Measurements from ENCODE around the gene LIPN.

LIPN gene

GRCh38 chr10:88804083-88804812 is 44.4 kb downstream of the LIPN start:
- no peak overlapping the region for H3K4me3 ChIP-seq (ENCODE audit: low read depth in 1 of 2, low read length in 2 of 2)
- H3K9me3 ChIP-seq (ENCODE audit: low read length): no peaks in the 10 kb centered on the region
- no peaks in the 10 kb centered on the region for H3K4me1 ChIP-seq (ENCODE audit: insufficient read depth, low read length)
- no peaks in the 10 kb centered on the region for H3K36me3 ChIP-seq (ENCODE audit: insufficient read depth, low read length)
- no peak overlapping the region for H3K27ac ChIP-seq (ENCODE audit: low read depth, low read length)
- H3K27me3 ChIP-seq (ENCODE audit: control insufficient read depth in 1 of 2, insufficient read depth in 2 of 2, low read length in 2 of 2): no peaks in the 10 kb centered on the region
- H3K9ac ChIP-seq (ENCODE audit: low read length): no peak overlapping the region

GRCh38 chr10:88805361-88805760 is 45.5 kb downstream of the LIPN start:
- H3K4me3 ChIP-seq (ENCODE audit: low read depth in 1 of 2, low read length in 2 of 2): no peak overlapping the region
- no peaks in the 10 kb centered on the region for H3K36me3 ChIP-seq (ENCODE audit: insufficient read depth, low read length)
- no peaks in the 10 kb centered on the region for H3K27me3 ChIP-seq (ENCODE audit: control insufficient read depth in 1 of 2, insufficient read depth in 2 of 2, low read length in 2 of 2)
- H3K9me3 ChIP-seq (ENCODE audit: low read length): no peaks in the 10 kb centered on the region
- H3K27ac ChIP-seq (ENCODE audit: low read depth, low read length): no peak overlapping the region
- no peak overlapping the region for H3K9ac ChIP-seq (ENCODE audit: low read length)
- no peaks in the 10 kb centered on the region for H3K4me1 ChIP-seq (ENCODE audit: insufficient read depth, low read length)

GRCh38 chr10:88805924-88806323 is 46.1 kb downstream of the LIPN start:
- no peaks in the 10 kb centered on the region for H3K27me3 ChIP-seq (ENCODE audit: control insufficient read depth in 1 of 2, insufficient read depth in 2 of 2, low read length in 2 of 2)
- H3K9me3 ChIP-seq (ENCODE audit: low read length): no peaks in the 10 kb centered on the region
- no peaks in the 10 kb centered on the region for H3K36me3 ChIP-seq (ENCODE audit: insufficient read depth, low read length)
- no peak overlapping the region for H3K4me3 ChIP-seq (ENCODE audit: low read depth in 1 of 2, low read length in 2 of 2)
- no peaks in the 10 kb centered on the region for H3K4me1 ChIP-seq (ENCODE audit: insufficient read depth, low read length)
- H3K27ac ChIP-seq (ENCODE audit: low read depth, low read length): no peak overlapping the region
- no peak overlapping the region for H3K9ac ChIP-seq (ENCODE audit: low read length)

GRCh38 chr10:88809621-88810020 is 49.8 kb downstream of the LIPN start:
- H3K4me1 ChIP-seq (ENCODE audit: insufficient read depth, low read length): no peaks in the 10 kb centered on the region
- no peak overlapping the region for H3K4me3 ChIP-seq (ENCODE audit: low read depth in 1 of 2, low read length in 2 of 2)
- no peaks in the 10 kb centered on the region for H3K36me3 ChIP-seq (ENCODE audit: insufficient read depth, low read length)
- H3K27me3 ChIP-seq (ENCODE audit: control insufficient read depth in 1 of 2, insufficient read depth in 2 of 2, low read length in 2 of 2): no peaks in the 10 kb centered on the region
- H3K9me3 ChIP-seq (ENCODE audit: low read length): no peaks in the 10 kb centered on the region
- H3K9ac ChIP-seq (ENCODE audit: low read length): no peak overlapping the region
- no peak overlapping the region for H3K27ac ChIP-seq (ENCODE audit: low read depth, low read length)

- Histone ChIP-seq H3K36me3 (ENCODE audit: insufficient read depth, low read length) (no peaks in the 10 kb centered on the region), H3K9me3 (ENCODE audit: low read length) (no peaks in the 10 kb centered on the region), H3K4me3 (ENCODE audit: low read depth in 1 of 2, low read length in 2 of 2) (no peak overlapping the region)
Observed at GRCh38 chr10:88810196-88810961, 50.6 kb downstream of the LIPN start.

GRCh38 chr10:88813200-88813599 is 53.4 kb downstream of the LIPN start:
- H3K27ac ChIP-seq (ENCODE audit: low read depth, low read length): no peak overlapping the region
- no peaks in the 10 kb centered on the region for H3K36me3 ChIP-seq (ENCODE audit: insufficient read depth, low read length)
- no peak overlapping the region for H3K9ac ChIP-seq (ENCODE audit: low read length)
- H3K9me3 ChIP-seq (ENCODE audit: low read length): no peaks in the 10 kb centered on the region
- no peak overlapping the region for H3K4me3 ChIP-seq (ENCODE audit: low read depth in 1 of 2, low read length in 2 of 2)
- no peaks in the 10 kb centered on the region for H3K4me1 ChIP-seq (ENCODE audit: insufficient read depth, low read length)
- no peaks in the 10 kb centered on the region for H3K27me3 ChIP-seq (ENCODE audit: control insufficient read depth in 1 of 2, insufficient read depth in 2 of 2, low read length in 2 of 2)

More at GRCh38 chr10:88810196-88810961, 50.6 kb downstream of the LIPN start:
- H3K9ac ChIP-seq (ENCODE audit: low read length): no peak overlapping the region
- no peak overlapping the region for H3K27ac ChIP-seq (ENCODE audit: low read depth, low read length)
- no peaks in the 10 kb centered on the region for H3K4me1 ChIP-seq (ENCODE audit: insufficient read depth, low read length)
- no peaks in the 10 kb centered on the region for H3K27me3 ChIP-seq (ENCODE audit: control insufficient read depth in 1 of 2, insufficient read depth in 2 of 2, low read length in 2 of 2)

GRCh38 chr10:88819290-88819689 is 59.5 kb downstream of the LIPN start:
- no peak overlapping the region for H3K9ac ChIP-seq (ENCODE audit: low read length)
- no peaks in the 10 kb centered on the region for H3K27me3 ChIP-seq (ENCODE audit: control insufficient read depth in 1 of 2, insufficient read depth in 2 of 2, low read length in 2 of 2)
- no peak overlapping the region for H3K4me3 ChIP-seq (ENCODE audit: low read depth in 1 of 2, low read length in 2 of 2)
- no peaks in the 10 kb centered on the region for H3K36me3 ChIP-seq (ENCODE audit: insufficient read depth, low read length)
- peaks cover 9% of the 10 kb centered on the region for H3K4me1 ChIP-seq (ENCODE audit: insufficient read depth, low read length)
- no peaks in the 10 kb centered on the region for H3K9me3 ChIP-seq (ENCODE audit: low read length)
- no peak overlapping the region for H3K27ac ChIP-seq (ENCODE audit: low read depth, low read length)

GRCh38 chr10:88820748-88821401 is 61.1 kb downstream of the LIPN start:
- Histone ChIP-seq H3K36me3 (ENCODE audit: insufficient read depth, low read length) (no peaks in the 10 kb centered on the region), H3K27me3 (ENCODE audit: control insufficient read depth in 1 of 2, insufficient read depth in 2 of 2, low read length in 2 of 2) (no peaks in the 10 kb centered on the region), H3K9me3 (ENCODE audit: low read length) (no peaks in the 10 kb centered on the region), H3K9ac (ENCODE audit: low read length) (no peak overlapping the region), H3K4me1 (ENCODE audit: insufficient read depth, low read length) (peaks cover 9% of the 10 kb centered on the region), H3K27ac (ENCODE audit: low read depth, low read length) (no peak overlapping the region), H3K4me3 (ENCODE audit: low read depth in 1 of 2, low read length in 2 of 2) (no peak overlapping the region)

- H3K27me3 ChIP-seq (ENCODE audit: control insufficient read depth in 1 of 2, insufficient read depth in 2 of 2, low read length in 2 of 2): no peaks in the 10 kb centered on the region
- H3K36me3 ChIP-seq (ENCODE audit: insufficient read depth, low read length): no peaks in the 10 kb centered on the region
- H3K9me3 ChIP-seq (ENCODE audit: low read length): no peaks in the 10 kb centered on the region
- no peak overlapping the region for H3K4me3 ChIP-seq (ENCODE audit: low read depth in 1 of 2, low read length in 2 of 2)
- no peak overlapping the region for H3K9ac ChIP-seq (ENCODE audit: low read length)
- H3K4me1 ChIP-seq (ENCODE audit: insufficient read depth, low read length): peaks cover 2% of the 10 kb centered on the region
- H3K27ac ChIP-seq (ENCODE audit: low read depth, low read length): no peak overlapping the region
Observed at GRCh38 chr10:88826388-88826787, 66.6 kb downstream of the LIPN start.

GRCh38 chr10:88827671-88828070 is 67.9 kb downstream of the LIPN start:
- Histone ChIP-seq H3K4me3 (ENCODE audit: low read depth in 1 of 2, low read length in 2 of 2) (no peak overlapping the region), H3K36me3 (ENCODE audit: insufficient read depth, low read length) (no peaks in the 10 kb centered on the region), H3K4me1 (ENCODE audit: insufficient read depth, low read length) (no peaks in the 10 kb centered on the region), H3K9ac (ENCODE audit: low read length) (no peak overlapping the region), H3K27me3 (ENCODE audit: control insufficient read depth in 1 of 2, insufficient read depth in 2 of 2, low read length in 2 of 2) (no peaks in the 10 kb centered on the region), H3K27ac (ENCODE audit: low read depth, low read length) (no peak overlapping the region), H3K9me3 (ENCODE audit: low read length) (no peaks in the 10 kb centered on the region)

- H3K36me3 ChIP-seq (ENCODE audit: insufficient read depth, low read length): no peaks in the 10 kb centered on the region
- no peaks in the 10 kb centered on the region for H3K27me3 ChIP-seq (ENCODE audit: control insufficient read depth in 1 of 2, insufficient read depth in 2 of 2, low read length in 2 of 2)
- H3K27ac ChIP-seq (ENCODE audit: low read depth, low read length): no peak overlapping the region
- H3K4me3 ChIP-seq (ENCODE audit: low read depth in 1 of 2, low read length in 2 of 2): no peak overlapping the region
- H3K9ac ChIP-seq (ENCODE audit: low read length): no peak overlapping the region
- no peaks in the 10 kb centered on the region for H3K4me1 ChIP-seq (ENCODE audit: insufficient read depth, low read length)
- no peaks in the 10 kb centered on the region for H3K9me3 ChIP-seq (ENCODE audit: low read length)
Observed at GRCh38 chr10:88828310-88828709, 68.5 kb downstream of the LIPN start.
